HG03095 (cell line): ENCODE results near the gene AP2A2.

ENCODE experiments used
- ATAC-seq: cut with Tn5 transposase; IDR thresholded peaks from one replicate; pipeline ENCODE4 v1.9.1; 2021; ENCODE audit warnings: moderate library complexity; ENCODE audit not compliant: unreplicated experiment

The AP2A2 gene

GRCh38 chr11:924406-925157, 1.1 kb upstream of the AP2A2 start:
- ATAC-seq = no peak

GRCh38 chr11:925158-925495, 543 bp upstream of the AP2A2 start:
- ATAC-seq = no peak

- no peak for ATAC-seq
Observed at GRCh38 chr11:926341-926916, 759 bp downstream of the AP2A2 start.

- no peak for ATAC-seq
Observed at GRCh38 chr11:927871-928270, 2.2 kb downstream of the AP2A2 start.

- no peak for ATAC-seq
Observed at GRCh38 chr11:928786-929185, 3.1 kb downstream of the AP2A2 start.

- ATAC-seq = no peak
Observed at GRCh38 chr11:929405-929804, 3.7 kb downstream of the AP2A2 start.

GRCh38 chr11:931385-931784, 5.7 kb downstream of the AP2A2 start:
- ATAC-seq = no peak

GRCh38 chr11:932435-932834, 6.8 kb downstream of the AP2A2 start:
- no peak for ATAC-seq

GRCh38 chr11:933142-933851, 7.6 kb downstream of the AP2A2 start:
- no peak for ATAC-seq

- ATAC-seq = no peak
Observed at GRCh38 chr11:933936-934335, 8.3 kb downstream of the AP2A2 start.

- no peak for ATAC-seq
Observed at GRCh38 chr11:934527-934926, 8.9 kb downstream of the AP2A2 start.

GRCh38 chr11:936199-936598, 10.5 kb downstream of the AP2A2 start:
- no peak for ATAC-seq

GRCh38 chr11:937841-938261, 12.2 kb downstream of the AP2A2 start:
- ATAC-seq = no peak

- no peak for ATAC-seq
Observed at GRCh38 chr11:940496-941135, 14.9 kb downstream of the AP2A2 start.

GRCh38 chr11:942823-943222, 17.2 kb downstream of the AP2A2 start:
- ATAC-seq = no peak

- no peak for ATAC-seq
Observed at GRCh38 chr11:944711-945470, 19.2 kb downstream of the AP2A2 start.

GRCh38 chr11:945986-946385, 20.3 kb downstream of the AP2A2 start:
- no peak for ATAC-seq

- no peak for ATAC-seq
Observed at GRCh38 chr11:947744-948143, 22.1 kb downstream of the AP2A2 start.

GRCh38 chr11:951507-951906, 25.8 kb downstream of the AP2A2 start:
- no peak for ATAC-seq

GRCh38 chr11:952406-953385, 27.0 kb downstream of the AP2A2 start:
- ATAC-seq = no peak
